K562 (cell line): ENCODE measurements around the gene DNMT3L.

Source experiments
- BRF1 ChIP-seq: IDR thresholded peaks from 3 replicates; pipeline ENCODE4 v1.6.1; 2011; ENCODE audit warnings: borderline replicate concordance, mild to moderate bottlenecking; ENCODE audit not compliant: insufficient read length; ENCODE audit errors: extremely low read depth
- CREB1 ChIP-seq, 2 experiments: sonication (generic) in 1 of 2; formaldehyde crosslinking in 1 of 2; IDR thresholded peaks; 2 replicates each; pipeline versions ENCODE4 v1.6.1 to v1.8.0; 2012 to 2022; ENCODE audit warnings: inconsistent platforms in 1 of 2, mild to moderate bottlenecking in 1 of 2, missing genetic modification reagents in 1 of 2, moderate library complexity in 1 of 2
- HCFC1 ChIP-seq: IDR thresholded peaks from 2 replicates; pipeline ENCODE4 v1.6.1; 2012; ENCODE audit warnings: low read depth, low read length, improper control_type of control experiment
- KDM2B ChIP-seq: fragments of 250-450 bp; sonication (Bioruptor Pico); IDR thresholded peaks from 2 replicates; pipeline ENCODE4 v1.8.0; 2021; ENCODE audit warnings: mild to moderate bottlenecking, moderate library complexity
- MLLT1 ChIP-seq, 2 experiments: fragments of 450-650 bp; IDR thresholded peaks; 2 replicates each; pipeline ENCODE4 v1.6.1; 2016
- NFRKB ChIP-seq: fragments of 450-650 bp; IDR thresholded peaks from 2 replicates; pipeline ENCODE4 v1.6.1; 2016; ENCODE audit warnings: low read depth
- POLR2A ChIP-seq: fragments of 450-650 bp; conservative IDR thresholded peaks from 2 replicates; pipeline ENCODE4 v1.6.1; 2016
- POLR2AphosphoS5 ChIP-seq: IDR thresholded peaks from 2 replicates; pipeline ENCODE4 v1.6.1; 2011; ENCODE audit warnings: mild to moderate bottlenecking, low read depth, low read length, moderate library complexity; ENCODE audit not compliant: control insufficient read depth, insufficient read depth
- PTBP1 ChIP-seq: fragments of 200-400 bp; formaldehyde crosslinking; IDR thresholded peaks from 2 replicates; pipeline ENCODE4 v1.6.1; 2017; ENCODE audit warnings: low read depth, low read length
- SRSF9 ChIP-seq: fragments of 200-400 bp; formaldehyde crosslinking; IDR thresholded peaks from 2 replicates; pipeline ENCODE4 v1.6.1; 2017; ENCODE audit warnings: low read depth, low read length, borderline replicate concordance

DNA sequence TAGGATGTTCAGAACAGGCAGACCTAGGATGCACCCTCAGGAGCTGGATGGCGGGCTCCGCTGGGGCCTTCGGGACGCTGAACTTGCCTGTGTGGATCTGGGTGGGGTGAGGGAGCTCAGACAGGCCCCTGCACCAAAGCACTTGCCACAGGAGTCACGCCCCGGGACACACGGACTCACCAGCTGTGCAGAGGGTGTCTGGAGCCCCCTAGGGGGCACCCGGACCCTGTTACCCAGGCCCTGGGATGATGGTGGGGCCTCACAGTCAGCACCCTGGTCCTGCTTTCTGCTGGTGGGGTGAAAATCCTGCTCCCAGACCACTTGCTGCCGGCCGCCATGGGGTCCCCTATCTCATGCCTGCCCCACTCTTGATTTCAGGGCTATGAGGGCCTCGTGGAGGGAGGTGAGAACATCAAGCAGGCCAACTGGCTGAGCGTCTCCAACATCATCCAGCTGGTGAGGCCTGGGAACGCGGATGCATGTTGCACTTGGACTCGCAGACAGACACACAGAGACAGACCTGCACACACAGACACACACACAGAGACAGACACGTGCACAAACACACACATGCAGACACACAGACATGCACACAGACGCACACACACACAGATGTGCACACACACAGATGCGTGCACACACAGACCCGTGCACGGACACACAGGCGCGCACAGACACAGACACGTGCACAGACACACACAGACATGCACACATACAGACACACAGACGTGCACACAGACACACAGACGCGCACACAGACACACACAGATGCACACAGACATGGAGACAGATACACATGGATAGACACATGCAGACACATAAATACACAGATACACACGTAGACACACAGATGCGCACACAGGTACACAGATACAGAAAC is 49.2 kb upstream of the DNMT3L start:
- TF ChIP-seq BRF1: no peak
- no peak for TF ChIP-seq PTBP1
- no peak for TF ChIP-seq SRSF9
- TF ChIP-seq CREB1 (IDR thresholded peaks at IDR 0.05): no peak
- TF ChIP-seq CREB1 (CRISPR knock-in tag; IDR thresholded peaks at IDR 0.05): no peak
- no peak for TF ChIP-seq HCFC1
- no peak for TF ChIP-seq KDM2B (CRISPR knock-in tag)
- TF ChIP-seq POLR2AphosphoS5: no peak
- no peak for TF ChIP-seq MLLT1 (IDR thresholded peaks at IDR 0.05)
- TF ChIP-seq POLR2A: peak; percentile 24; the same call in 1 of the 2 replicates
- no peak for TF ChIP-seq NFRKB
